Measurements from ENCODE around the gene MSX2. TPM values are rescaled to one million over a fixed set of nuclear protein-coding genes. Genes with fewer than 3 reads are reported as not detected.

The MSX2 gene
- total RNA-seq, 1 donor from 2014 or later = 1.2 TPM

DNA sequence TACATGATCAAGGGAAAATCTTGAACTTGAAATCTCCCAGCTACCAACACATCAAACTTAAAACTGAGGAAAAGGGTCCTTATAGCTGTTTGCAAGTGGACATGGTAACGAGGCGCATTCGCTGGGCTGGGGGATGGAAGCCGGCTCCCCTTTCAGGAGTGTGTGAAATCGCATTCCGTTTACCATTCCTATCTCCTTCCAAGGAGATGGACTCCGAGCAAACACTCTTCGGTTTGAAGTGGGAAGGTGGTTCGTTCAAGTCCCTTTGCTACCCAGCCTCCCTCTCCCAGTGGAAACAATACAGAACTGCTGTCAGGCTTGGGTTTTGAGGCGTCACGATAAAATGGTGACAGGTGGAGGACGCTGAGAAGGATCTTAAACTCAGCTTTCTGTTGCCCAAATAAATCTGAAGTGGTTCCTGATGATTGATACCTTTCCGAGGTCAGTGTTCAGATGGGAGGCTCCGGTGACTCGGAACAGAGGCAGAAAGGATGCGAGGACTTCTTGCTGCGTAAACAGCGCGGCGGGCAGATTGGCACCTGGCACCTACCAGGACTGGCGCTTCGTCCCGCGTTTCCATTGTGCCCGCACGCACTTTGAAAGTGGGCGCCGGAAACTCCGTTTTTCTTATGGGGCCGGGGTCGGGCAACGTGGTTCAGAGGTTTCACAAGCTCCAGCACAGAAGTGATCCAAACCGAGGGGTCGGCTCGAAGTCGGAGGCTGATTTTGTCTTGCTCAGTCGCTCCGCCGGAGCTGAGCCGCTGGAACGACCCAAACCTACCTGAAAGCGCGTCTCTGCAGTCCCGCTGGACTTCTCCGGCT, 7.0 kb downstream of the MSX2 start:
- DNase-seq (no peak), ATAC-seq (ENCODE audit: poor library complexity) (no peak)
- intact Hi-C loops (cut with DNase I) = no loop called here

DNA sequence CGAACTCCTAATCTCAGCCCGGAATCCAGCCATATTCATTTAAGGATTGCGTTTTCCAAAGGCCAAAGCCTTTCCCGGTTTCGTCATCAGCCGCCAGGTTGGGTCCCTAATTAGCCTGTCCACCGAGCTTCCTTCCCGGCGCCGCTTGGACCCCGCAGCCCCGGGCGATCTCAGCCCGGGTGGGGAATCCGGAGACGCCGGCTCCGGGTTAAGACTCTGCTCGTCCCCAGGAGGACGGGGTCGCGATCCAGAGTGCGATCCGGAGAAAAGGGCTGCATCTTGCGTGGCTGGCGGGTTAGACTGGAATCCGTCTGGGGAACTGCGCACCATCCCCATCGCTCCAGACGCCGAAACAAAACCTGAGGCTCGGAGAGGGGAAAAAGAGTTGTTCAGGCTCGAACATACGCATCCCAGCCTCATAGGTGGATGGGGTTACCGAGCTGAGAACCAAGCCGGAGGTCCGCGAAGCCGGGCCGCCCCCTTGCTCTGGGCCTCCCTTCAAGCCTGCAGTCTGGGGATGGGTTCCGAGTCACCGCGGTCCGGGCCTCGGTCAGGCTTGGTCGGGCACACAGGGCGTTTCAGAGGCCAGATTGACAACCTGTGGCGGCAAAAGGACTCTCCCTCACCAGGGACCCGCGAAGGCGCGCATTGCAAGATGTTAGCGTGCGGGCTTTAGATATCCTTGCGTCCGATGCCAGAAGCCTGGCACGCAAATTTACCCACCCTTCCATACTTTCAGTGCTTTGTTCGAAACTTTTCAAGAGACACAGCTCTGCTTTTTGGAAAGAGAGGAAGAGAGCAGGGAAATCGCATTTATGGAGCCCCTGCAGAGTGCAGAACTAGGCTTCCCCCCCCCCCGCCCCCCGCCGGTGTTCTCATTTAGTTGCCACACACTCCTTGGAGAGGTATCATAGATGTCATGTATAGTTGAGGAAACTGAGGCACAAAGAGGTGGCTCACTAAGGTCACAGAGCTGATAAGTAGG, 7.9 kb downstream of the MSX2 start:
- no peak for DNase-seq
- intact Hi-C loops (cut with DNase I) = no loop called here
- no peak for ATAC-seq (ENCODE audit: poor library complexity)

DNA sequence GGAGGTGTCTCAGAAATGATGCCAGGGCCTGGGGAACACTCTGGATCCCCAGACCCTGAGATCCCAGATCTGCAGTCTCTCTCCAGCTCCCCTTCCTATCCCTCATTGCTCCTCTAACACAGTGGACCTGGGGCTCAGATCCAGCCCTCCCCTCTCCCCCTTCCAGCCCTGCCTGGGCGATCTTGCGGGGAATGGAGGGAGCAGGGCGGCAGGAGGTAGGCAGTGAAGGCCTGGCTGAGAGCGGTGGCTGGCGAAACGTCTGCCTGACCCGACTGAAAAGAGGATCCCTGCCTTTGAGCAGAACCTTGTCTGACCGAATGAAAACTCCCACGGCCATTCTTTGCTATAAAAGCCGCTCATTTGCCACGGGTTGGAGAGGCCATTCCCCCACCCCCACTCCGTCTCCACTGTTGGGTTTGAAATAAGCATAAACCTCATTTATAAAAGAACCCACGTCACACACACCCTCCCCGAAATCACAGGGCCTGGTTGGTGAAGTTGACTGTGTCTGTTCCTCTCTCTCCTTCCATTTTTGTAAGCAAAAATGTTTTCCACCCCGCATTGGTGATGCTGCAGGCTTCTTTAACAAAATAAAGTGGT, 8.8 kb downstream of the MSX2 start:
- DNase-seq = no peak
- intact Hi-C loops (cut with DNase I) = no loop called here
- ATAC-seq (ENCODE audit: poor library complexity) = no peak

DNA sequence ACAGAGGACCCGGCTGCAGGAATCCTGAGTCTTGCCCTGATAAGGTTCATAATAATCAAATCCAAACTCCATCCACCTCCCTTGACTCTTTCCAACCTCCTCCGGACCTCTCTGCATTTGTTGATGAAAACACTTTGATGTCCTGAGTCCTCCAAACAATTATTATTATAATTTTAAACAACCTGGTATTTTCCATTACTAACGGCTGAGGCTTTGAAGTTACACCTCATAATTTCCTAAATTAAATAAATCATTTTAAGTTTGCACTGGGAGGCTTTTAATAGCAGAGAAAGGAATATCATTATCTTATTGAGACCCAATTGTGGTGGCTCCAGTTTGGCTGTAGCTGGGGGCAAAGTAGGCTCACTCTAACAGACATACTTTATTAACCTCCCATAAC, 9.5 kb downstream of the MSX2 start:
- no peak for ATAC-seq (ENCODE audit: poor library complexity)
- no peak for DNase-seq
- intact Hi-C loops (cut with DNase I) = no loop called here

DNA sequence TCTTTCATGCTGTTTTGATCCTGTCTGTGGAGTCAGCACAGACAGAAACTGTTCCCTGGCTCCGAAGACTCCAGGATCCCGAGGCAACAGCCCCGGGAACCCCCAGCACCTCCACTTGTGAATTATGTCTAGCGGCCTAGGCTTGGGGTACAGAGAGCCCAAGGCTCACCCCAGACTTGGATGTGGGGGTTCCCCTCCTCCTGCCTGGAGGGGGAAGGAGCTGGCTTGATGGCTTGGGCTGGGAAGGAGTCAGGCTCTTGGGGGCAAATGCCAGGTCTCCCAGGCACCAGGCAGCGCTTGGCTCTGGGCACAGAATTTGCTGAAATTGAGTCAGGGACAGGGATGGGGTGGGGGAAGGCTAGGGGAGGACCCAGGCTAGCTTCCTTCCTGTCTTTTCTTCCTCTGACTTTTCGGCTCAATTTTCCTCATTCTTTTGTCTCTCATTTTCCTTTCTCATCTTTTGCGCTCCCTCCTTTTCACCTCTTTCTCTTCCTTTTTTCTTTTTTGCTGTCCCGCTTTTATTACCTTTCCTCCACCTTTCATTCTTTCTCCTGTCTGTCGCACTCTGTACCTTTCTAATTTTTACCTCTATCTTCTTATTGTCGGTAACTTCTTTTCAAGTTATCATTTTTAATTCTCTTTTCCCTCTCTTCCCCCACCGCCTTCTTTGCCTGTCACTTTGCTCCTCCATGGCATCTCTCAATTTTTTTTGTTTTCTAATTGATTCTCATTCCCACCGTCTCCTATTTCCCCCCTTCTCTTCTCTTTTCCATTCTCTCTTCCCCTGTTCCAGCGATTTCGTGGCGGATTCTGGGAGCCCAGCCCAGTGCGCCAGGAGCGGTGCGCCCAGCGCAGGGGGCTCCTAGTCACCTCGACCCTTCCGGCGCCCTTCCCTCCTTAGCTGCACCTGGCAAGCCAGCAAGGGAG, 10.5 kb downstream of the MSX2 start:
- no peak for ATAC-seq (ENCODE audit: poor library complexity)
- intact Hi-C loops (cut with DNase I) = no loop called here

DNA sequence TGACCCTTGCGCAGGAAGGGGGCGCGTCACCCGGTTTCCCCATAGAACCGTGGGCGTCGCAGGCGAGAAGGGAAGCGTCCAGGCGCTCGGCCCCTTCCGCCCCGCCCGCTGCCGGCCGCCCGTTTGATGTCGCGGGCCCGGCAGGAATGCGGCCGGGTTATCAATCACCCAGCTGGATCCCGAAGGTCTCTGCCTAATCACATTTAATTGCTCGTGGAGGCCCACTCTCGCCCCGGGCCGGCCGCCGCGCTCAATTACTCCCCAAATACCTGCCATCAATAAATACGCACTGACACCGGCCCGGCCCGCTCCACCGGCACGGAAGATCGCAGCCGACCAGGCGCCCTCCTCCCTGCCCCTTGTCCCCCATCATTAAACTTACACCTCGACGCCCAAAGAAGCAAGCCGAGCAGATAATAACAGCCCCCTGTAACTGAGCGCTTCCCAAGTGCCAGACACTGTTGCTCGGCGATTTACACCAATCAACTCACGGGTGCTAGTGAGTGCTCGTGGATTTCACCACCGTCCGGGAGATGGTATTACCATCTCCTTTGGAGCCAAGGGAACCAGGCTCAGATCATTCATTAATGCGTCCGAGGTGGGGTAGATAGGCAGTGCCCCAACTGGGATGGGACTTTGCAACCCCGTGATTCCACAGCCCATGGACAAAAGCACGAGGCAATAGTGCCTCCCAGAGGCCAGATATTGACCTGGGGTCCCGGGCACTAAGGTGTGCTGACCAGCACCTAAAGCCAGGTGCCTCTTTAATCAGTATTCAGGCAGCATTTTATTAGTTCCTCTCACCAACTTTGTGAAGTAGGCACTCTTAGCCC, 11.3 kb downstream of the MSX2 start:
- intact Hi-C loops (cut with DNase I) = no loop called here
- ATAC-seq (ENCODE audit: poor library complexity) (no peak), DNase-seq (no peak)

More for the DNA sequence above, 10.5 kb downstream of the MSX2 start:
- DNase-seq = no peak

DNA sequence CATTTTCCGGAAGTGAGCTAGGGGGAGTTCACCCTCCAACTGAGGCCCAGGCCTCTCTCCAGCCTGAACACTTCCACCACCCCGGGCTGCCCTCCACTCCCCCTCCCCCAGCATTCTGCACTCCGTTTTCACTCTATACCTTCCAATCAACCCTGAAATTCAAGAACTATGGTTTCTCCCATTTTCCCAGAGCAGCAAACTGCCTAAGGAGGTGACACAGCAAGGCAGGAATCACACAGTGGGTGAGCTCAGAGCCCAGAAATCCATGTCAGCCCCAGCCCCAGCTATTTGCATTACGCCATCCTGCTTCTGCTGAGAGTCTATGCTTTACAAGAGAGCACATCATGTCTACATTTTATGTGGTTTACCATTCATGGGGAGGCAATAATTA, 11.9 kb downstream of the MSX2 start:
- no peak for ATAC-seq (ENCODE audit: poor library complexity)
- DNase-seq = no peak
- intact Hi-C loops (cut with DNase I) = no loop called here

DNA sequence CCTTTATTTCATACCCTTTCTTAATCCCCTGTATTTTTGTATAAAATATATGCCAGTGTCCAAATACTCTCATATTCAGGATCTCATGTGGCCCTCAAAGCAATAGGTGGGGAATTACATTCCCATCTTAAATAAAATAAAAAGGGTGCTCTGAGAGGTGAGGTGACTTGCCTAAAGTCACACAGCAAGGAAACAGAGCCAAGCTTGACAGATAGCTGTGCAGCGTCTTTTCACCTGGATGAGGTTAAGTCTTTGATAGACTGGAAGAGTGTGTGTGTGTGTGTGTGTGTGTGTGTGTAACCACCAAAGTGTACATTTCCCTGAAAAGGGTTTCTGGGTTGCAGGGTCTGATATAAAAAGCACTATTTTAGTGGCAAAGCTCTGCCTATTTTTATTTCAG, 12.4 kb downstream of the MSX2 start:
- DNase-seq (no peak), ATAC-seq (ENCODE audit: poor library complexity) (no peak)
- intact Hi-C loops (cut with DNase I) = no loop called here

DNA sequence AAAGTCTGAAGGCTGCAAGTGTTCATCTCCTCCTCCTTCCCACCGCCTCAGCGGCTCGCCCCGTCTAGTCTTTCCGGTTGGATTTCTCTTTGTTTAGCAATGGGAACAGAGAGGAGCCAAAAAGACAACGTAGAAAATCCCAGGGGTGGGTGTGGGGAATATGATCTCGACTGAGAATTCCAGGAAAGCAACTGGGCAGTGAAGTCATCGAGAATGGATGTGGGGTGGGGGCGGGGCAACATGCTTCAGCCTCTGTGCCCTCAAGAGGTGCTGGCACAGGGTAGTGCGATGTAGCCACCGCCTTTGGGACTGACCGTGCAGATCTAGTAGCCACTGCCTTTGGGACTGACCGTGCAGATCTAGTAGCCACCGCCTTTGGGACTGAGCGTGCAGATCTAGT, 12.9 kb downstream of the MSX2 start:
- ATAC-seq (ENCODE audit: poor library complexity) = no peak
- intact Hi-C loops (cut with DNase I) = no loop called here
- no peak for DNase-seq

DNA sequence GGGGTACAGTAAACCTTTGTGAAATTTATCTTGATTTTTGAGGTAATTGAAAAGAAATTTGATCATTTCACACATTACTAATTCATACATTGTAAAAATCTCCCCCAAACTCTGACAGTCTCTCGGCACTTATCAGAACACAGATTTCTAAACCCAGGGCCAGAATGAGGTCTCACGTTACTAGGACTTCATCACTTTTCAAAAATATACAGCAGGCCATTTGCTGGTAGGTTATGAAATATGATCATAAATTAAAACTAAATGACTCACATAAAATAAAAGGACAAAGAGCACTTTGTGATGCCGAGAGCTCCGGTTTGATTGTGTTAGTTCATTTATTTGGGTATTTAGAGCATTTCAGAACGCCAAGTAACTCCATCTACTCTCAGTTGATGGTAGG, 17.0 kb downstream of the MSX2 start:
- intact Hi-C loops (cut with DNase I) = no loop called here
- ATAC-seq (ENCODE audit: poor library complexity) (no peak), DNase-seq (no peak)

DNA sequence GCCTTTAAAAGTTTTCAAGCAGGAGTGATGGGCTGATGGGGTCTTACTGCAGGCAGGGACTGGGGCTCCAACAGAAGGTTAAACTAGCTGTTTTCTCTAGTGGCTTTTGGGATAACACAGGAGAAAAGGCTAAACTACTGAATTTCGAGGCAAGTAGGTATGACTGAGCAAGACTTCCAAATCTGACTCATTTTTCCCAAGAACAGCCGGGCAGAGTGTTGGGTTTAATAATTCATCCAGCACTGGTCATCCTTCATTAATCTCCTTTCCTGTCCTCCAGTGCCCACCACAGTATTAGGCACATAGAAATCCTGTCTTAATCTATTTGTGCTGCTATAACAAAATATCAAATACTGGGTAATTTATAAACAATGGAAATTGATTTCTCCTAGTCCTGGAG, 20.5 kb downstream of the MSX2 start:
- no peak for DNase-seq
- intact Hi-C loops (cut with DNase I) = no loop called here
- ATAC-seq (ENCODE audit: poor library complexity) = no peak

DNA sequence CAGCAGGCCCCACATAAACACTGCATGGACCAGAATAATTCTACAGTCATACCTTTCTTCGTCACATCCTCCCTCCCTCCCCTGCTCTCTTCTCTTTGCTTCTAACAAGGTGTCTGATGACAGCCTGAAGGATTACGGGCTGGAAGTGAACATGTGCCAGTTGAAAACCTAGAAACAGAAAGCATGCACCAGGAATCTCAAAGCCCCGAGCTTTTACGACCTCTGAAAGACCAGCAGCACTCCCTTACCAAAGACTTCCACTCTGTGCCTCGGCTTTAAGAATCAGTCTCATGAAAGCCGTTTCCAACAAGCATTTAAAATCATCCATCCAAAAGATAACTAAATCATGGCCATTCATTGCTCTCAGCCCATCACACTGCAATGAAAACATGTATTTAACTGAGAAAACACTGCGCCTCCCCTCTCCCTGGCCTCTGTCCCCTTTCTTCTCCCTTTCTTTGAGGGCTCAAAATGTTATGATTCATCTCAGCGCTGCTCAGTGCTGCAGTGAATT, 21.3 kb downstream of the MSX2 start:
- ATAC-seq (ENCODE audit: poor library complexity) = no peak
- no peak for DNase-seq
- intact Hi-C loops (cut with DNase I) = no loop called here

DNA sequence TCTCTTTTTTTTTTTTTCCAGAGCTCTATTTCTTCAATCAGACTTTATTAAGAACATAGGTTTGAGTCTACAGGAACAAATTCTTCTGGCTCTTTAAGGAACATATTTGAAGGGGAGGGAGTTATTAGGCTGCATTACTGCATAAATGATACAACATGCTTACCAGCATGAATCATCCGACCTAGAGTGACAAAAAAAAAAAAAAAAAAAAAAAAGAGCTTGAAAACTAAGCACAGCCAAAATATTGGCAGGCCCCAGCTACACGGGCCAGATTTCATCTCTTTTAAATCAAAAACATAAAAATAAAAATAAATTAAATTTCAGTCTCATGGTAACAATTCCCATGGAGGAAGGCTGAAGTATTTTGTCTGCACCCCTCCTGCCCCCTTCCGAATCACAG, 26.3 kb downstream of the MSX2 start:
- intact Hi-C loops (cut with DNase I) = no loop called here
- DNase-seq (no peak), ATAC-seq (ENCODE audit: poor library complexity) (no peak)

DNA sequence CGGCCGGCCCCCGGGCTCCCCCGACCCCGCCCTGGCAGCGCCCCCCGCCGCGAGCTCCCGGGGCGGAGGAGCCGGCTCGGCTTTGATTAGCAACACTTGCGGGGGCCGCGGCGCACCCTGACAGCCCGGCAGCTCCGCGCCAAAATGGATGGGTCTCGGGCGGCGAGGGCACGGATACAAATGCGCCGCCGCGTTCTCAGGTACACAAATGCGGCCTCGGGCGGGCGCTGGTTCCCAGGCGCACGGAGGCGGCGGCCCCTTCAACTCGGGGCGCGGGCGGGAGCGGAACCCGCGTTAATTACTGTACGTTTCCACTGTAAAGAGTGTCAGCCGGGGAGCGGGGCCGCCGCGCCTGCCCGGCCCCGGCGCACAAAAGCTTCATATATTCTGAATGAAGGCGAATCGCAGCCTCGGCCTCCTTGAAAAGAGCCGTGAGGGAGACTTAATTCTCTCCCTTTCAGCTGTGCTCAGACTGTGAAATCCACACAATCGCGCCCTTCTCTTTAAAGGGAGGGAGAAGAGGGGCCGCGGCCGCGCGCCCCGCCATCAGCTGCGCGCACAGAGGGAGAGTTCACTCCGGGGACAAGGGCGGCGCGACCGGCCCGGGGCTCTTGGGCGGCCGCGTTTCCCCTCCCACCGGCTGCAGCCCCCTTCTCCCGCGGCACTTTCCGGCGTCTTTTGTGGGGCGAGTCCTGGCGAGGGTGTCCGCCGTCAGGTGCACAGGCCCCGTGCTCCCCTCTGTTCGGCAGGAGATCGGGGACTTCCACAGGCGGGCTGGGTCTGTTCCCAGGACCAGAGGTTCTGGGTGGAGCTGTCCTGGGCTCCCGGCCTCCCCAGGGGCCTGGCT, 27.0 kb downstream of the MSX2 start:
- no peak for DNase-seq
- intact Hi-C loops (cut with DNase I) = no loop called here
- ATAC-seq (ENCODE audit: poor library complexity) = no peak

DNA sequence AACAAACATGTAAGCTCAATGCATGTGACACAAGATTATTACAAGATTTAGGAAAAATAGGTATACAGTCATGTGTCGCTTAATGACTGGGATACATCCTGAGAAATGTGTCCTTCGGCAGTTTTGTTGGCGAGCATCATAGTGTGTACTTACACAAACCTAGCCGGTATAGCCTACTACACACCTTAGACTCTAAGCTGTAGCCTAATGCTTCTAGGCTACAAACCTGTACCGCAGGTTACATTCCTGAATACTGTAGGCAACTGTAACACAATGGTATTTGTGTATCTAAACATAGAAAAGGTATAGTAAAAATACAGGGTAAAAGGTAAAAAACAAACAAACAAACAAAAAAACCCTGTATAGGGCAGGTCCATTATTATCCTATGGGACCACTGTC, 27.7 kb downstream of the MSX2 start:
- ATAC-seq (ENCODE audit: poor library complexity) = no peak
- no peak for DNase-seq
- intact Hi-C loops (cut with DNase I) = no loop called here

DNA sequence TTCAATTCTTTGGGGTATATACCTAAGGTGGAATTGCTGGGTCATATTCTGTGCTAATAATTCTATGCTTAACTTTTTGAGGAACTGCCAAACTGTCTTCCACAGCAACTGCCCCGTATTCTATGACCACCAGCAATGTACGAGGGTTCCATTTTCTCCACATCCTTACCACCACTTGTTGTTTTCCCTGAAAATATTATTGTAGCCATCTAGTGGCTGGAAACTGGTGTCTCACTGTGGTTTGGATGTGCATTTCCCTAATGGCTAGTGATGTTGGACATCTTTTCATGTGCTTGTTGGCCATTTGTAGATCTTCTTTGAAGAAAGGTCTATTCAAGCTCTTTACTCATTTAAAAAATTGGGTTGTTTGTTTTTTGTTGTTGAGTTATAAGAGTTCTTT, 30.7 kb downstream of the MSX2 start:
- DNase-seq = no peak
- intact Hi-C loops (cut with DNase I) = no loop called here
- ATAC-seq (ENCODE audit: poor library complexity) = no peak

DNA sequence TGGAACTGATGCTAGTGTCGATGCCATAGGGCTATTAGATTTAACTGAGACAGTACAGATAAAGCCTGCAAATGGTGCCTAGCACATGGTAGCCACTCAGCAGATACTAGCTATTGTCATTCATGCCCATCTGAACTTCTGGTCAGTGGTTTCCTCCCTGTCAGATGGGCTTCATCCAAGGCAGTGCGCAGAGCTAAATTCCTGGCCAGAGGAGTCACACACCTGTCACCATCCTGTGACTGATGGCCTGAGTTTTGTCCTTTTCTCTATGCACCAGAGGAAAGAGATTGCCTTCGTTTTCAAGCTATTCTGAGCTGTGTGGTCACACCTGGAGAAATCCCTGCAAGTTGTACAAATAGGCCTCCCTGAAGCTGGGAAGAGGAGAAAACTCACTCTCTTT, 34.7 kb downstream of the MSX2 start:
- ATAC-seq (ENCODE audit: poor library complexity) = no peak
- no peak for DNase-seq
- intact Hi-C loops (cut with DNase I) = no loop called here

Data from Right ventricle myocardium superior (tissue), 1 donor.